Measurements from ENCODE around the gene CCDC63. TPM values are rescaled to one million over a fixed set of nuclear protein-coding genes. Genes with fewer than 3 reads are reported as not detected.

CCDC63 gene
- total and polyA plus RNA-seq, 2 of the 13 experiments (the other 11 are each of a cell fraction or from before 2014, with no cell fraction given): not detected

- TF ChIP-seq CHCHD3 (CRISPR knock-in tag; IDR thresholded peaks at IDR 0.05): no peak
- TF ChIP-seq RERE (CRISPR knock-in tag; IDR thresholded peaks at IDR 0.05; ENCODE audit: low read depth): no peak
- TF ChIP-seq SAP130 (CRISPR knock-in tag; IDR thresholded peaks at IDR 0.05; ENCODE audit: low read depth): no peak
Measured at GRCh38 chr12:110933326-110933974, 86.7 kb downstream of the CCDC63 start (continued).

- peak; percentile 35 for DNase-seq (ENCODE audit: low spot score)
- Histone ChIP-seq H3K79me2 (ENCODE audit: insufficient read depth, low read length) (no peaks in the 10 kb centered on the region), H3K4me1 (ENCODE audit: insufficient read depth, low read length) (no peaks in the 10 kb centered on the region), H3K36me3 (replicated peaks in 1 of 2; ENCODE audit: control insufficient read depth in 1 of 2, insufficient read depth in 2 of 2, low read length in 2 of 2) (no peaks in the 10 kb centered on the region), H3K9me3 (ENCODE audit: low read length) (no peaks in the 10 kb centered on the region), H3K27me3 (ENCODE audit: control insufficient read depth in 1 of 2, insufficient read depth in 2 of 2, low read length in 2 of 2) (no peaks in the 10 kb centered on the region), H3K9ac (ENCODE audit: insufficient read depth, low read depth, low read length) (no peak overlapping the region), H2AFZ (ENCODE audit: low read length) (no peak overlapping the region), H3K27ac (ENCODE audit: extremely low read length, insufficient read depth, low read length) (no peak overlapping the region), H3K4me3 (replicated peaks in 1 of 3; ENCODE audit: insufficient read depth in 1 of 3, low read depth in 2 of 3, low read length in 3 of 3) (no peak overlapping the region), H4K20me1 (ENCODE audit: insufficient read depth, low read length) (no peaks in the 10 kb centered on the region), H3K4me2 (ENCODE audit: low read depth, low read length) (no peak overlapping the region)
- no peak for FAIRE-seq
- 2% methylated on average over 3 of the region's 3 CpGs for WGBS (ENCODE audit: low lambda C conversion rate)
- in situ Hi-C loops (cut with HindIII; ENCODE audit: extremely low pct_ligation_motif_present, low pct_unique_long_range_greater_than_20kb): loop anchor here (10.0 kb wide), 1 partner anchor 381 kb away; no protein-coding TSS in a partner anchor
- POLR2A ChIA-PET: no interaction called here
- TF ChIP-seq MYC (CRISPR knock-in tag; IDR thresholded peaks at IDR 0.05; ENCODE audit: borderline replicate concordance): no peak
- TF ChIP-seq FOSL2 (CRISPR knock-in tag; IDR thresholded peaks at IDR 0.05): peak; percentile 59
- intact Hi-C loops (cut with micrococcal nuclease; ENCODE audit: unreplicated experiment): no loop called here
- CTCF ChIA-PET (ENCODE audit: low intra/inter-chr PET ratio, low total read pairs): no interaction called here
- peak; percentile 47; the same call in 1 of the 3 replicates for ATAC-seq
- BruUV-seq (replicated peaks): no TSS peak
Measured at GRCh38 chr12:110934093-110934852, 87.5 kb downstream of the CCDC63 start.

Data from HepG2 (cell line).